GM23248 (cell line): Measurements from ENCODE around the gene P2RX3.

Source experiments
- EZH2 ChIP-seq: fragments of 200-600 bp; sonication (generic); IDR thresholded peaks from 2 replicates; pipeline ENCODE4 v1.6.1; 2018; ENCODE audit warnings: antibody characterized with exemption, mild to moderate bottlenecking; ENCODE audit not compliant: insufficient read depth, poor library complexity, severe bottlenecking
- EZH2phosphoT487 ChIP-seq: fragments of 200-600 bp; sonication (generic); IDR thresholded peaks from 2 replicates; pipeline ENCODE4 v1.6.1; 2018; ENCODE audit warnings: antibody characterized with exemption, moderate library complexity, mild to moderate bottlenecking, low read depth; ENCODE audit not compliant: insufficient read depth

DNA sequence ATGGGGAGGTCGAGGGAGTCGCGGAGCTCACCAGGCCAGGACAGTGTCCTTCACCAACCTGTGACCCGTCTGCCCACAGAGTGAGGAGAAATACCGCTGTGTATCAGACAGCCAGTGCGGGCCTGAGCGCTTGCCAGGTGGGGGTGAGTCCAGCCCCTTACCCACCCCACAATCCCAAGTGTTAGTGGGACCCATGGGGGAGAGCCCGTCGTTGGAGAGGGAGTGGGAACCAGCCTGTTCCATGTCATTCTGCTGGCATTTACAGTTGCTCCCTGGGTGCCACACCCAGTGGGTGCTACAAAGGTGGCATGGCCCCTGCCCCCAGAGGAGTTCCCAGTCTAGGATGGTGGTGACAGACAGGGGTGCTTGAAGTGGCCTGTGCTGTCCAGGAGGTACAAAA is 9.2 kb downstream of the P2RX3 start:
- TF ChIP-seq EZH2 (no peak), EZH2phosphoT487 (no peak)
